GM19467 (cell line): ENCODE results near the gene HNRNPC.
A peak's percentile ranks its signal among the peaks of the same experiment; 100 is the strongest.
"Not testable (repeated sequence)": the region's sequence is repeated elsewhere in the genome, so short reads cannot be mapped to it uniquely, and the experiment has no call there.

ENCODE experiments used
- ATAC-seq: cut with Tn5 transposase; IDR thresholded peaks from one replicate; pipeline ENCODE4 v1.9.1; 2021; ENCODE audit warnings: mild to moderate bottlenecking, moderate library complexity; ENCODE audit not compliant: unreplicated experiment

The HNRNPC gene

GRCh38 chr14:21272661-21273060, 3.4 kb upstream of the HNRNPC start:
- not testable (repeated sequence) for ATAC-seq

GRCh38 chr14:21268617-21269251, 508 bp downstream of the HNRNPC start:
- ATAC-seq = no peak

GRCh38 chr14:21267886-21268616, 1.2 kb downstream of the HNRNPC start:
- ATAC-seq = no peak

- ATAC-seq = no peak
Measured at GRCh38 chr14:21267431-21267845, 1.8 kb downstream of the HNRNPC start.

GRCh38 chr14:21264025-21264801, 5.0 kb downstream of the HNRNPC start:
- ATAC-seq = peak; percentile 61

GRCh38 chr14:21263284-21264024, 5.8 kb downstream of the HNRNPC start:
- peak; percentile 5 for ATAC-seq

- ATAC-seq = no peak
Measured at GRCh38 chr14:21262410-21262809, 6.8 kb downstream of the HNRNPC start.

- ATAC-seq = no peak
Measured at GRCh38 chr14:21261824-21262223, 7.4 kb downstream of the HNRNPC start.

- no peak for ATAC-seq
Measured at GRCh38 chr14:21258889-21259787, 10.1 kb downstream of the HNRNPC start.

- no peak for ATAC-seq
Measured at GRCh38 chr14:21258005-21258888, 11.0 kb downstream of the HNRNPC start.

GRCh38 chr14:21257394-21257909, 11.8 kb downstream of the HNRNPC start:
- ATAC-seq = no peak

- ATAC-seq = no peak
Measured at GRCh38 chr14:21256539-21257393, 12.5 kb downstream of the HNRNPC start.

GRCh38 chr14:21256102-21256447, 13.2 kb downstream of the HNRNPC start:
- not testable (repeated sequence) for ATAC-seq

GRCh38 chr14:21255385-21256101, 13.7 kb downstream of the HNRNPC start:
- ATAC-seq = no peak

GRCh38 chr14:21252149-21252548, 17.1 kb downstream of the HNRNPC start:
- ATAC-seq = no peak

- ATAC-seq = no peak
Measured at GRCh38 chr14:21251215-21251614, 18.0 kb downstream of the HNRNPC start.

GRCh38 chr14:21248739-21249411, 20.4 kb downstream of the HNRNPC start:
- ATAC-seq = no peak
